Measurements from ENCODE around the gene CREB5. TPM values are rescaled to one million over a fixed set of nuclear protein-coding genes. Genes with fewer than 3 reads are reported as not detected.

Gene CREB5
- total RNA-seq, 1 experiment from 2014 or later = 1.3 TPM

GRCh38 chr7:28861825-28862224, 449.5 kb downstream of the CREB5 start (continued):
- TF ChIP-seq CREB1 (CRISPR knock-in tag; IDR thresholded peaks at IDR 0.05) = no peak
- TF ChIP-seq FOXP4 (CRISPR knock-in tag; IDR thresholded peaks at IDR 0.05) = no peak
- no peak for TF ChIP-seq MAX (CRISPR knock-in tag; IDR thresholded peaks at IDR 0.05)
- no peak for TF ChIP-seq HMGA2 (CRISPR knock-in tag; IDR thresholded peaks at IDR 0.05)

GRCh38 chr7:28862595-28863272, 450.4 kb downstream of the CREB5 start:
- Mint-ChIP-seq H3K4me3 (no peak overlapping the region), H3K36me3 (no peaks in the 10 kb centered on the region), H3K4me1 (peaks cover 21% of the 10 kb centered on the region), H3K27me3 (ENCODE audit: low read depth) (peaks cover 2% of the 10 kb centered on the region; the same call in 1 of the 2 replicates), H3K9me3 (no peaks in the 10 kb centered on the region), H3K27ac (no peak overlapping the region)
- DNase-seq (ENCODE audit: low spot score) = no peak
- POLR2A ChIA-PET = no interaction called here
- TF ChIP-seq, protein P1, sequence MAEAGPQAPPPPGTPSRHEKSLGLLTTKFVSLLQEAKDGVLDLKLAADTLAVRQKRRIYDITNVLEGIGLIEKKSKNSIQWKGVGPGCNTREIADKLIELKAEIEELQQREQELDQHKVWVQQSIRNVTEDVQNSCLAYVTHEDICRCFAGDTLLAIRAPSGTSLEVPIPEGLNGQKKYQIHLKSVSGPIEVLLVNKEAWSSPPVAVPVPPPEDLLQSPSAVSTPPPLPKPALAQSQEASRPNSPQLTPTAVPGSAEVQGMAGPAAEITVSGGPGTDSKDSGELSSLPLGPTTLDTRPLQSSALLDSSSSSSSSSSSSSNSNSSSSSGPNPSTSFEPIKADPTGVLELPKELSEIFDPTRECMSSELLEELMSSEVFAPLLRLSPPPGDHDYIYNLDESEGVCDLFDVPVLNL (CRISPR knock-in tag; IDR thresholded peaks at IDR 0.05; ENCODE audit: borderline replicate concordance, low read depth) = no peak
- TF ChIP-seq GTF2I (CRISPR knock-in tag; conservative IDR thresholded peaks at IDR 0.05) = no peak
- no peak for TF ChIP-seq SMAD3 (CRISPR knock-in tag; IDR thresholded peaks at IDR 0.05; ENCODE audit: borderline replicate concordance)
- TF ChIP-seq, protein P2, sequence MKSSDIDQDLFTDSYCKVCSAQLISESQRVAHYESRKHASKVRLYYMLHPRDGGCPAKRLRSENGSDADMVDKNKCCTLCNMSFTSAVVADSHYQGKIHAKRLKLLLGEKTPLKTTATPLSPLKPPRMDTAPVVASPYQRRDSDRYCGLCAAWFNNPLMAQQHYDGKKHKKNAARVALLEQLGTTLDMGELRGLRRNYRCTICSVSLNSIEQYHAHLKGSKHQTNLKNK (CRISPR knock-in tag; IDR thresholded peaks at IDR 0.05) = no peak
- no peak for TF ChIP-seq ZNF121 (CRISPR knock-in tag; IDR thresholded peaks at IDR 0.05)
- no peak for TF ChIP-seq RORB (CRISPR knock-in tag; IDR thresholded peaks at IDR 0.05)
- TF ChIP-seq, protein P3, sequence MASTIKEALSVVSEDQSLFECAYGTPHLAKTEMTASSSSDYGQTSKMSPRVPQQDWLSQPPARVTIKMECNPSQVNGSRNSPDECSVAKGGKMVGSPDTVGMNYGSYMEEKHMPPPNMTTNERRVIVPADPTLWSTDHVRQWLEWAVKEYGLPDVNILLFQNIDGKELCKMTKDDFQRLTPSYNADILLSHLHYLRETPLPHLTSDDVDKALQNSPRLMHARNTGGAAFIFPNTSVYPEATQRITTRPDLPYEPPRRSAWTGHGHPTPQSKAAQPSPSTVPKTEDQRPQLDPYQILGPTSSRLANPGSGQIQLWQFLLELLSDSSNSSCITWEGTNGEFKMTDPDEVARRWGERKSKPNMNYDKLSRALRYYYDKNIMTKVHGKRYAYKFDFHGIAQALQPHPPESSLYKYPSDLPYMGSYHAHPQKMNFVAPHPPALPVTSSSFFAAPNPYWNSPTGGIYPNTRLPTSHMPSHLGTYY (CRISPR knock-in tag; IDR thresholded peaks at IDR 0.05) = no peak
- TF ChIP-seq NFE2L1 (CRISPR knock-in tag; IDR thresholded peaks at IDR 0.05) = no peak
- TF ChIP-seq, protein P4, sequence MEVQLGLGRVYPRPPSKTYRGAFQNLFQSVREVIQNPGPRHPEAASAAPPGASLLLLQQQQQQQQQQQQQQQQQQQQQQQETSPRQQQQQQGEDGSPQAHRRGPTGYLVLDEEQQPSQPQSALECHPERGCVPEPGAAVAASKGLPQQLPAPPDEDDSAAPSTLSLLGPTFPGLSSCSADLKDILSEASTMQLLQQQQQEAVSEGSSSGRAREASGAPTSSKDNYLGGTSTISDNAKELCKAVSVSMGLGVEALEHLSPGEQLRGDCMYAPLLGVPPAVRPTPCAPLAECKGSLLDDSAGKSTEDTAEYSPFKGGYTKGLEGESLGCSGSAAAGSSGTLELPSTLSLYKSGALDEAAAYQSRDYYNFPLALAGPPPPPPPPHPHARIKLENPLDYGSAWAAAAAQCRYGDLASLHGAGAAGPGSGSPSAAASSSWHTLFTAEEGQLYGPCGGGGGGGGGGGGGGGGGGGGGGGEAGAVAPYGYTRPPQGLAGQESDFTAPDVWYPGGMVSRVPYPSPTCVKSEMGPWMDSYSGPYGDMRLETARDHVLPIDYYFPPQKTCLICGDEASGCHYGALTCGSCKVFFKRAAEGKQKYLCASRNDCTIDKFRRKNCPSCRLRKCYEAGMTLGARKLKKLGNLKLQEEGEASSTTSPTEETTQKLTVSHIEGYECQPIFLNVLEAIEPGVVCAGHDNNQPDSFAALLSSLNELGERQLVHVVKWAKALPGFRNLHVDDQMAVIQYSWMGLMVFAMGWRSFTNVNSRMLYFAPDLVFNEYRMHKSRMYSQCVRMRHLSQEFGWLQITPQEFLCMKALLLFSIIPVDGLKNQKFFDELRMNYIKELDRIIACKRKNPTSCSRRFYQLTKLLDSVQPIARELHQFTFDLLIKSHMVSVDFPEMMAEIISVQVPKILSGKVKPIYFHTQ (CRISPR knock-in tag; IDR thresholded peaks at IDR 0.05) = no peak
- TF ChIP-seq ZBTB21 (CRISPR knock-in tag; IDR thresholded peaks at IDR 0.05; ENCODE audit: borderline replicate concordance) = no peak
- TF ChIP-seq ZNF138 (CRISPR knock-in tag; conservative IDR thresholded peaks at IDR 0.05) = no peak
- no peak for TF ChIP-seq RELA (CRISPR knock-in tag; IDR thresholded peaks at IDR 0.05; ENCODE audit: borderline replicate concordance)
- TF ChIP-seq GRHL2 (CRISPR knock-in tag; IDR thresholded peaks at IDR 0.05; ENCODE audit: insufficient replicate concordance, severe bottlenecking) = no peak
- TF ChIP-seq CBFB (CRISPR knock-in tag; IDR thresholded peaks at IDR 0.05; ENCODE audit: low read depth) = no peak
- TF ChIP-seq PRRX2 (CRISPR knock-in tag; IDR thresholded peaks at IDR 0.05) = no peak
- no peak for ATAC-seq
- CTCF ChIA-PET = no interaction called here
